Measurements from ENCODE around the gene IRAK2.

DNA sequence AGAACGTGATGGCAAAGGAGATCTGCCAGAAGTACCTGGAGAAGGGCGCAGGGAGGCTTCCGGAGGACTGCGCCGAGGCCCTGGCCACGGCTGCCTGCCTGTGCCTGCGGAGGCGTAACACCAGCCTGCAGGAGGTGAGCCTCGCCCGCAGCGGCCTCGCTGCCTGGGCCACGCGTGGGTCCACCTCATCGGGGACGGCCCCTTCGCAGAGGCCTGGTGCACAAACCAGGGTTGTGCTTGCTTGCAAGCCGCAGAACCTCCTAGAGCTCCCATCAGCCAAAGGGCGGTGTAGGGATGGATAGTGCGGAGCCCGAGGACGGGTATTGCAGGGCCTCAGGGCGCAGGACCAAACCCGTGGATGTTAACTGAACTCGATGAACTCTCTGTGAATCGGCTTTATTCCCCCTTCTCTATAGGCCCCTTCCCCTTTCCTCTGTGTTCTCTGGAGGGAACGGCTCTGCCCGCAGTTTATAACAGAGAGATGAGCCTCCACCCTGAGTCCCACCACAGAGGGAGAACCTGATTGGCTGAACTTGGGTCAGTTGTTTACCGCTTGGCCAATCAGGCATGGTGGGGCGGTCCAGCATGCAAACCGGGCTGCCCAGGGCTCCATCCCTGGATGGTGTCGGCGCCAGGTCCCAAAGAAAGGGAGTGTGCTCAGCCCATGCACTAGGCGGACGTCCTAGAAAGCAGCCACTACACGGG lies 70.0 kb downstream of the IRAK2 start:
- TF ChIP-seq, protein P1, sequence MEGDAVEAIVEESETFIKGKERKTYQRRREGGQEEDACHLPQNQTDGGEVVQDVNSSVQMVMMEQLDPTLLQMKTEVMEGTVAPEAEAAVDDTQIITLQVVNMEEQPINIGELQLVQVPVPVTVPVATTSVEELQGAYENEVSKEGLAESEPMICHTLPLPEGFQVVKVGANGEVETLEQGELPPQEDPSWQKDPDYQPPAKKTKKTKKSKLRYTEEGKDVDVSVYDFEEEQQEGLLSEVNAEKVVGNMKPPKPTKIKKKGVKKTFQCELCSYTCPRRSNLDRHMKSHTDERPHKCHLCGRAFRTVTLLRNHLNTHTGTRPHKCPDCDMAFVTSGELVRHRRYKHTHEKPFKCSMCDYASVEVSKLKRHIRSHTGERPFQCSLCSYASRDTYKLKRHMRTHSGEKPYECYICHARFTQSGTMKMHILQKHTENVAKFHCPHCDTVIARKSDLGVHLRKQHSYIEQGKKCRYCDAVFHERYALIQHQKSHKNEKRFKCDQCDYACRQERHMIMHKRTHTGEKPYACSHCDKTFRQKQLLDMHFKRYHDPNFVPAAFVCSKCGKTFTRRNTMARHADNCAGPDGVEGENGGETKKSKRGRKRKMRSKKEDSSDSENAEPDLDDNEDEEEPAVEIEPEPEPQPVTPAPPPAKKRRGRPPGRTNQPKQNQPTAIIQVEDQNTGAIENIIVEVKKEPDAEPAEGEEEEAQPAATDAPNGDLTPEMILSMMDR (conservative IDR thresholded peaks at IDR 0.05; ENCODE audit: low read length) = no peak
- TF ChIP-seq EZH2phosphoT487 (IDR thresholded peaks at IDR 0.05; ENCODE audit: borderline replicate concordance) = no peak
